HepG2 (cell line): ENCODE data around the gene CSTPP1. TPM values are rescaled to one million over a fixed set of nuclear protein-coding genes. Genes with fewer than 3 reads are reported as not detected.

Source experiments
- ATAC-seq: fragments of 200-7000 bp; cut with Tn5 transposase; 3 replicates; pipeline ENCODE4 v1.9.1; 2020; ENCODE audit warnings: mild to moderate bottlenecking, moderate library complexity
- BruUV-seq: library from RNA; stranded (reverse); fragments of 400-500 nt; replicated peaks from 2 replicates; lab custom pipeline; 2021; lab: Mats Ljungman, UMichigan
- CTCF ChIA-PET: fragments of 300-600 bp; formaldehyde crosslinking; extraction: SDS; loops from one replicate; lab custom pipeline; 2021; ENCODE audit warnings: low total read pairs, inconsistent platforms, low intra/inter-chr PET ratio; lab: Yijun Ruan, JAX
- POLR2A ChIA-PET: fragments of 350-600 bp; sonication (Branson Sonifier 250); formaldehyde crosslinking; loops from one replicate; lab custom pipeline; 2020; ENCODE audit warnings: antibody characterized with exemption, inconsistent platforms; lab: Yijun Ruan, JAX
- DNase-seq: peaks from one replicate; pipeline ENCODE4 v3.0.0-alpha.2; 2015; ENCODE audit warnings: low spot score
- FAIRE-seq: peaks from 3 replicates; lab custom pipeline; 2011; peaks lifted over from hg19 to GRCh38; lab: Jason Lieb, UNC
- H2AFZ ChIP-seq: one replicate; pipeline ENCODE4 v1.6.1; 2011; ENCODE audit warnings: low read length, inconsistent platforms
- H3K27ac ChIP-seq: fragments of 300-600 bp; 3 replicates; pipeline ENCODE4 v1.8.0; 2011; ENCODE audit warnings: mixed run types, mild to moderate bottlenecking, mixed read lengths, low read length, inconsistent platforms; ENCODE audit not compliant: insufficient read depth; ENCODE audit errors: extremely low read length
- H3K27me3 ChIP-seq, 2 experiments: fragments of 200-600 bp in 1 of 2; 2 replicates in 1 of 2; 3 replicates in 1 of 2; pipeline versions ENCODE4 v1.6.0 to v1.8.0; 2011; ENCODE audit warnings: low read length in 2 of 2, mild to moderate bottlenecking in 2 of 2, moderate library complexity in 2 of 2, inconsistent platforms in 1 of 2; ENCODE audit not compliant: insufficient read depth in 2 of 2, control insufficient read depth in 1 of 2
- H3K36me3 ChIP-seq, 2 experiments: fragments of 200-600 bp in 1 of 2; replicated peaks in 1 of 2; 2 replicates in 1 of 2; 3 replicates in 1 of 2; pipeline versions ENCODE4 v1.5.1 to v1.8.0; 2011; ENCODE audit warnings: low read length in 2 of 2, inconsistent platforms in 1 of 2; ENCODE audit not compliant: insufficient read depth in 2 of 2, control insufficient read depth in 1 of 2
- H3K4me1 ChIP-seq: 2 replicates; pipeline ENCODE4 v1.5.1; 2012; ENCODE audit warnings: low read length, inconsistent platforms; ENCODE audit not compliant: insufficient read depth
- H3K4me2 ChIP-seq: 2 replicates; pipeline ENCODE4 v1.6.0; 2011; ENCODE audit warnings: low read depth, low read length, inconsistent platforms
- H3K4me3 ChIP-seq, 3 experiments: fragments of 200-600 bp in 1 of 3; sonication (generic), shearing (Covaris generic) in 1 of 3; replicated peaks in 1 of 3; 2 replicates each; pipeline ENCODE4 v1.5.1; 2011 to 2016; ENCODE audit warnings: low read length in 3 of 3, inconsistent platforms in 2 of 3, low read depth in 2 of 3, mild to moderate bottlenecking in 2 of 3, control low read depth in 1 of 3, mixed read lengths in 1 of 3; ENCODE audit not compliant: insufficient read depth in 1 of 3
- H3K79me2 ChIP-seq: one replicate; pipeline ENCODE4 v1.6.1; 2011; ENCODE audit warnings: low read length, inconsistent platforms; ENCODE audit not compliant: insufficient read depth
- H3K9ac ChIP-seq: 2 replicates; pipeline ENCODE4 v1.6.0; 2011; ENCODE audit warnings: mild to moderate bottlenecking, low read depth, low read length, inconsistent platforms; ENCODE audit not compliant: insufficient read depth
- H3K9me3 ChIP-seq: 2 replicates; pipeline ENCODE4 v1.5.1; 2012; ENCODE audit warnings: mild to moderate bottlenecking, low read length
- H4K20me1 ChIP-seq: 2 replicates; pipeline ENCODE4 v1.6.0; 2011; ENCODE audit warnings: inconsistent platforms, mild to moderate bottlenecking, low read length, moderate library complexity; ENCODE audit not compliant: insufficient read depth
- BORCS8-MEF2B ChIP-seq: sonication (generic); formaldehyde crosslinking; IDR thresholded peaks from 2 replicates; pipeline ENCODE4 v1.8.0; 2022; ENCODE audit warnings: mild to moderate bottlenecking, missing genetic modification reagents
- CREM ChIP-seq, 2 experiments: sonication (generic) in 1 of 2; formaldehyde crosslinking in 1 of 2; IDR thresholded peaks; 2 replicates each; pipeline versions ENCODE4 v1.4.0 to v1.6.1; 2016 to 2020; ENCODE audit warnings: antibody characterized with exemption in 1 of 2, mild to moderate bottlenecking in 1 of 2, missing genetic modification reagents in 1 of 2
- FLYWCH1 ChIP-seq: sonication (generic); formaldehyde crosslinking; IDR thresholded peaks from 2 replicates; pipeline ENCODE4 v1.8.1; 2023; ENCODE audit warnings: mild to moderate bottlenecking, missing genetic modification reagents
- NFYC ChIP-seq: IDR thresholded peaks from 2 replicates; pipeline ENCODE4 v1.6.1; 2016; ENCODE audit warnings: missing genetic modification reagents, missing compliant biosample characterization
- PHF21A ChIP-seq: sonication (generic); formaldehyde crosslinking; IDR thresholded peaks from 2 replicates; pipeline ENCODE4 v1.5.0; 2020; ENCODE audit warnings: mild to moderate bottlenecking, missing genetic modification reagents
- ZNF20 ChIP-seq: sonication (generic); formaldehyde crosslinking; IDR thresholded peaks from 2 replicates; pipeline ENCODE4 v1.4.0; 2020; ENCODE audit warnings: mild to moderate bottlenecking, moderate library complexity, missing genetic modification reagents
- ZNF460 ChIP-seq: sonication (generic); formaldehyde crosslinking; IDR thresholded peaks from 2 replicates; pipeline ENCODE4 v1.5.1; 2020; ENCODE audit warnings: missing genetic modification reagents, mild to moderate bottlenecking, borderline replicate concordance
- ZNF550 ChIP-seq: sonication (generic); formaldehyde crosslinking; IDR thresholded peaks from 2 replicates; pipeline ENCODE4 v1.4.0; 2020; ENCODE audit warnings: mild to moderate bottlenecking, missing genetic modification reagents, borderline replicate concordance
- WGBS: methylation state at CpG from one replicate; pipeline ENCODE4 v1.1.6; 2017; ENCODE audit warnings: low lambda C conversion rate; 5-methylcytosine and 5-hydroxymethylcytosine counted together
- in situ Hi-C: cut with HindIII; loops from 2 replicates; pipeline ENCODE4 v1.10.0; 2017; ENCODE audit warnings: low pct_unique_long_range_greater_than_20kb; ENCODE audit not compliant: extremely low pct_ligation_motif_present
- intact Hi-C: fragments of 100-400 bp; cut with micrococcal nuclease; formaldehyde crosslinking; loops from one replicate; pipeline ENCODE4 v1.10.0; 2022; ENCODE audit not compliant: unreplicated experiment
- polyA plus RNA-seq, 8 experiments: library from polyadenylated mRNA; depleted of rRNA in 3 of 8; stranded (reverse) in 7 of 8; unstranded in 1 of 8; fragments of >200 nt; fragmentation: Illumina TruSeq in 4 of 8; extraction: Trizol in 4 of 8; gene quantifications; 2 replicates each; pipeline versions ENCODE4 v1.2.1 to v1.2.3, GENCODE V29; 2011 to 2016; ENCODE audit warnings: low read depth in 4 of 8, missing spikeins in 1 of 8, mixed read lengths in 1 of 8; ENCODE audit not compliant: insufficient read depth in 1 of 8
- total RNA-seq, 5 experiments: library from RNA; depleted of rRNA; stranded (reverse); fragments of >200 nt; fragmentation: Illumina TruSeq; extraction: Trizol; gene quantifications; 2 replicates each; pipeline ENCODE4 v1.2.3, GENCODE V29; 2016; ENCODE audit warnings: low read depth in 1 of 5

Gene CSTPP1
- total and polyA plus RNA-seq, 2 of the 13 experiments (the other 11 are each of a cell fraction or from before 2014, with no cell fraction given), result 12.3 to 14.6 TPM

GRCh38 chr11:47188259-47188658 is 251.7 kb downstream of the CSTPP1 start:
- FAIRE-seq, result no peak
- intact Hi-C loops, result loop anchor here (2.0 kb wide), 1 partner anchor 27 kb away; the partner anchor contains the start of gene DDB2
- 88% methylated on average over 1 of the region's 1 CpG for WGBS
- DNase-seq, result no peak
- Histone ChIP-seq H3K36me3 (peaks cover 0 to 2% of the 10 kb centered on the region in 2 experiments; a peak in 2 of 5 replicates), H3K27ac (peak overlapping the region; percentile 98), H3K79me2 (peaks cover 14% of the 10 kb centered on the region), H3K4me2 (peak overlapping the region; percentile 97), H2AFZ (no peak overlapping the region), H3K4me3 (peak overlapping the region in 1 of 3 experiments; percentile 73; a peak in 1 of 6 replicates), H4K20me1 (no peaks in the 10 kb centered on the region), H3K4me1 (peaks cover 57% of the 10 kb centered on the region), H3K9ac (peak overlapping the region; percentile 94; the same call in 1 of the 2 replicates), H3K9me3 (no peaks in the 10 kb centered on the region), H3K27me3 (no peaks in the 10 kb centered on the region)
- CTCF ChIA-PET, result no interaction called here
- POLR2A ChIA-PET, result interaction anchor here (0.5 to 9.2 kb wide), 11 partner anchors 10 to 362 kb away, joined by 4 to 247 read pairs (median 13); partner anchors contain the start of genes ACP2, ARFGAP2, DDB2 and NR1H3
- no TSS peak for BruUV-seq
- TF ChIP-seq BORCS8-MEF2B (CRISPR knock-in tag), result no peak
- TF ChIP-seq PHF21A (CRISPR knock-in tag), result no peak
- TF ChIP-seq NFYC (CRISPR knock-in tag), result no peak
- no peak for TF ChIP-seq FLYWCH1 (CRISPR knock-in tag)
- no peak for TF ChIP-seq ZNF550 (CRISPR knock-in tag)
- TF ChIP-seq CREM (IDR thresholded peaks at IDR 0.05), result no peak
- TF ChIP-seq CREM (CRISPR knock-in tag; IDR thresholded peaks at IDR 0.05), result no peak
- no peak for TF ChIP-seq ZNF20 (CRISPR knock-in tag)
- no peak for TF ChIP-seq ZNF460
- in situ Hi-C loops, result no loop called here
- no peak for ATAC-seq
